ENCODE results near the gene TMEM198.

GRCh38 chr2:219574484-219575311, 30.9 kb downstream of the TMEM198 start:
- TF ChIP-seq GATA2 (IDR thresholded peaks at IDR 0.05; ENCODE audit: low read depth, low read length) (no peak), GATA3 (IDR thresholded peaks at IDR 0.05; ENCODE audit: low read depth, low read length) (no peak)
